DOHH2 (cell line): Measurements from ENCODE around the gene PKHD1.

Experiments used
- H3F3A ChIP-seq: fragments of 200-600 bp; sonication (generic), shearing (Covaris generic); 2 replicates; pipeline ENCODE4 v1.6.0; 2016; ENCODE audit warnings: antibody characterized with exemption, mild to moderate bottlenecking; ENCODE audit not compliant: control insufficient read depth, insufficient read depth
- H3K27ac ChIP-seq: fragments of 200-600 bp; sonication (generic); 2 replicates; pipeline ENCODE4 v1.5.1; 2014; ENCODE audit warnings: low read depth, mild to moderate bottlenecking, low read length, moderate library complexity
- H3K27me3 ChIP-seq: fragments of 200-600 bp; sonication (generic); 2 replicates; pipeline ENCODE4 v1.6.1; 2014; ENCODE audit warnings: mild to moderate bottlenecking, low read length, mixed read lengths; ENCODE audit not compliant: control insufficient read depth
- H3K36me3 ChIP-seq: fragments of 200-600 bp; sonication (generic); 2 replicates; pipeline ENCODE4 v1.6.1; 2014; ENCODE audit warnings: mild to moderate bottlenecking, low read length, moderate library complexity, mixed read lengths; ENCODE audit not compliant: control insufficient read depth
- H3K4me1 ChIP-seq: fragments of 200-600 bp; sonication (generic); 2 replicates; pipeline ENCODE4 v1.6.1; 2014; ENCODE audit warnings: mild to moderate bottlenecking, low read length, mixed read lengths; ENCODE audit not compliant: control insufficient read depth
- H3K4me2 ChIP-seq: fragments of 200-600 bp; sonication (generic); 2 replicates; pipeline ENCODE4 v1.6.0; 2014; ENCODE audit warnings: mild to moderate bottlenecking, low read length, moderate library complexity
- H3K4me3 ChIP-seq: fragments of 200-600 bp; sonication (generic); 2 replicates; pipeline ENCODE4 v1.5.1; 2014; ENCODE audit warnings: mild to moderate bottlenecking, low read length, mixed read lengths
- H3K79me2 ChIP-seq: fragments of 200-600 bp; sonication (generic); 2 replicates; pipeline ENCODE4 v1.6.1; 2014; ENCODE audit warnings: mild to moderate bottlenecking, low read length, mixed read lengths; ENCODE audit not compliant: control insufficient read depth
- H3K9me2 ChIP-seq: fragments of 200-600 bp; sonication (generic); replicated peaks from 2 replicates; pipeline ENCODE4 v1.6.1; 2014; ENCODE audit warnings: mild to moderate bottlenecking, low read length, mixed read lengths; ENCODE audit not compliant: control insufficient read depth
- H3K9me3 ChIP-seq: fragments of 200-600 bp; sonication (generic); 2 replicates; pipeline ENCODE4 v1.6.1; 2014; ENCODE audit warnings: antibody characterized with exemption, low read length, mixed read lengths; ENCODE audit not compliant: control insufficient read depth, insufficient read depth
- H4K20me1 ChIP-seq: fragments of 200-600 bp; sonication (generic); 2 replicates; pipeline ENCODE4 v1.6.0; 2014; ENCODE audit warnings: low read depth, mild to moderate bottlenecking, antibody characterized with exemption, low read length, moderate library complexity; ENCODE audit not compliant: control insufficient read depth, insufficient read depth
- EZH2phosphoT487 ChIP-seq: fragments of 200-600 bp; sonication (generic); IDR thresholded peaks from 2 replicates; pipeline ENCODE4 v1.6.1; 2017; ENCODE audit warnings: borderline replicate concordance, mild to moderate bottlenecking, antibody characterized with exemption, low read length, moderate library complexity, mixed read lengths
- TF ChIP-seq, protein P1 (sequence below): fragments of 200-600 bp; sonication (generic); IDR thresholded peaks from one replicate; pipeline ENCODE4 v1.5.1; 2014; ENCODE audit warnings: antibody characterized with exemption, mild to moderate bottlenecking, low read depth, low read length; ENCODE audit not compliant: poor library complexity, severe bottlenecking

The PKHD1 gene

DNA sequence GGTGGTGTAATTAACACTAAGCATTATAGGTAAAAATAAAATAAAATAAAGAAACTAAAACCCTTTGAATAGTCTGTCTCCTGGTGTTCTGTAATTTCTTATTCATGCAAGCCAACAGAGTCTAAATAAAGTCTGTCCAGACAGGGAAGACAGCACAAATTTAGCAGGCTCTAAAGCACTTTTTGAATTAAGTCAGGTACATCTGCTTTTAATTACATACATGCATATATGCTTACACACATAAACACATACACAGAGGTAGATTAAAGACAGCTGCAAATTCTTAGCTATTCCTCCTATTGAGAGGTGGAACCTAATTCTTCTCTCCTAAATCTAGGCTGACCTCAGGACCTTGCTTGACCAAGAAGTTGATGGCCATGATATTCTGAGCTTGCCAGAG is 262.5 kb downstream of the PKHD1 start:
- H3F3A ChIP-seq, result no peaks in the 10 kb centered on the region
- no peaks in the 10 kb centered on the region for H3K9me2 ChIP-seq
- no peak overlapping the region for H3K27ac ChIP-seq

DNA sequence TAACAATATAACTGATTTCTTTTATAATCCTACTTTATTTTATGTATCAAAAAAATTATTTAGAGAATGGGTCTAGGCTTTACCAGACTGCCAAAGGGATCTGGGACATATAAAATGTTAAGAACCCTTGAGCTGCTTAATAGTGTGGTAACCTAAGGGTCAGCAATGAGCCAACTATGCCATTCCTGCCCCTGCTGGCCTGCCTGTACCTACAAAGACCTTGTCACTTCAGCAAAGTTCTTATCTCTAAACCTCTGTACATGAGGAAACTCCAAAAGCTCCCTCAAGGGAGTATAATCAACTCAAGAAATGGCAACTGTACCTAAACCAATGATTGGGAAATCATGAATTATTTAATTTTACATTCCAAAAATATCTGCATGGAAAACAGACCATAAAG is 266.9 kb downstream of the PKHD1 start:
- Histone ChIP-seq H3K27me3 (no peaks in the 10 kb centered on the region), H3K9me3 (no peaks in the 10 kb centered on the region), H3K4me3 (no peak overlapping the region), H3K36me3 (no peaks in the 10 kb centered on the region), H3K79me2 (no peaks in the 10 kb centered on the region), H3K9me2 (no peaks in the 10 kb centered on the region), H3K4me2 (no peak overlapping the region), H3F3A (no peaks in the 10 kb centered on the region), H4K20me1 (no peaks in the 10 kb centered on the region), H3K4me1 (no peaks in the 10 kb centered on the region), H3K27ac (no peak overlapping the region)
- TF ChIP-seq, protein P1, sequence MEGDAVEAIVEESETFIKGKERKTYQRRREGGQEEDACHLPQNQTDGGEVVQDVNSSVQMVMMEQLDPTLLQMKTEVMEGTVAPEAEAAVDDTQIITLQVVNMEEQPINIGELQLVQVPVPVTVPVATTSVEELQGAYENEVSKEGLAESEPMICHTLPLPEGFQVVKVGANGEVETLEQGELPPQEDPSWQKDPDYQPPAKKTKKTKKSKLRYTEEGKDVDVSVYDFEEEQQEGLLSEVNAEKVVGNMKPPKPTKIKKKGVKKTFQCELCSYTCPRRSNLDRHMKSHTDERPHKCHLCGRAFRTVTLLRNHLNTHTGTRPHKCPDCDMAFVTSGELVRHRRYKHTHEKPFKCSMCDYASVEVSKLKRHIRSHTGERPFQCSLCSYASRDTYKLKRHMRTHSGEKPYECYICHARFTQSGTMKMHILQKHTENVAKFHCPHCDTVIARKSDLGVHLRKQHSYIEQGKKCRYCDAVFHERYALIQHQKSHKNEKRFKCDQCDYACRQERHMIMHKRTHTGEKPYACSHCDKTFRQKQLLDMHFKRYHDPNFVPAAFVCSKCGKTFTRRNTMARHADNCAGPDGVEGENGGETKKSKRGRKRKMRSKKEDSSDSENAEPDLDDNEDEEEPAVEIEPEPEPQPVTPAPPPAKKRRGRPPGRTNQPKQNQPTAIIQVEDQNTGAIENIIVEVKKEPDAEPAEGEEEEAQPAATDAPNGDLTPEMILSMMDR, result no peak
- no peak for TF ChIP-seq EZH2phosphoT487

More for the DNA sequence above, 262.5 kb downstream of the PKHD1 start:
- Histone ChIP-seq H3K4me2 (no peak overlapping the region), H3K36me3 (no peaks in the 10 kb centered on the region), H3K79me2 (no peaks in the 10 kb centered on the region), H4K20me1 (no peaks in the 10 kb centered on the region), H3K9me3 (no peaks in the 10 kb centered on the region), H3K4me3 (no peak overlapping the region), H3K27me3 (no peaks in the 10 kb centered on the region), H3K4me1 (no peaks in the 10 kb centered on the region)
- no peak for TF ChIP-seq EZH2phosphoT487
- TF ChIP-seq, protein P1, result no peak

GRCh38 chr6:51818520-51819022 is 268.8 kb downstream of the PKHD1 start:
- H3K4me1 ChIP-seq, result no peaks in the 10 kb centered on the region
- TF ChIP-seq EZH2phosphoT487, result no peak
- TF ChIP-seq, protein P1, result no peak
- H3K27ac ChIP-seq, result no peak overlapping the region

More at GRCh38 chr6:51818520-51819022, 268.8 kb downstream of the PKHD1 start:
- no peaks in the 10 kb centered on the region for H4K20me1 ChIP-seq
- no peak overlapping the region for H3K4me3 ChIP-seq
- H3K9me3 ChIP-seq, result no peaks in the 10 kb centered on the region
- H3K36me3 ChIP-seq, result no peaks in the 10 kb centered on the region
- H3K4me2 ChIP-seq, result no peak overlapping the region
- H3K79me2 ChIP-seq, result no peaks in the 10 kb centered on the region
- no peaks in the 10 kb centered on the region for H3K9me2 ChIP-seq
- no peaks in the 10 kb centered on the region for H3F3A ChIP-seq
- no peaks in the 10 kb centered on the region for H3K27me3 ChIP-seq
